UCSD-AML1 (cell line): ENCODE data around the gene S100Z.
"Not testable (repeated sequence)": the region's sequence is repeated elsewhere in the genome, so short reads cannot be mapped to it uniquely, and the experiment has no call there.

Experiments
- DNase-seq: peaks from one replicate; lab custom pipeline; 2025; ENCODE audit not compliant: unreplicated experiment; lab: John Stamatoyannopoulos, UW

Gene S100Z

DNA sequence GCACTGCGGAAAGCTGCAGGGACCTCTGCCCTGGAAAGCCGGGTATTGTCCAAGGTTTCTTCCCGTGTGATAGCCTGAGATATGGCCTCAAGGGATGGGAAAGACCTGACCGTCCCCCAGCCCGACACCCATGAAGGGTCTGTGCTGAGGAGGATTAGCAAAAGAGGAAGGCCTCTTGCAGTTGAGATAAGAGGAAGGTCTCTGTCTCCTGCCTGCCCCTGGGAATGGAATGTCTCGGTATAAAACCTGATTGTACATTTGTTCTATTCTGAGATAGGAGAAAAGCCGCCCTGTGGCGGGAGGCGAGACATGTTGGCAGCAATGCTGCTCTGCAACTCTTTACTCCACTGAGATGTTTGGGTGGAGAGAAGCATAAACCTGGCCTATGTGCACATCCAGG is 95.4 kb downstream of the S100Z start:
- not testable (repeated sequence) for DNase-seq

DNA sequence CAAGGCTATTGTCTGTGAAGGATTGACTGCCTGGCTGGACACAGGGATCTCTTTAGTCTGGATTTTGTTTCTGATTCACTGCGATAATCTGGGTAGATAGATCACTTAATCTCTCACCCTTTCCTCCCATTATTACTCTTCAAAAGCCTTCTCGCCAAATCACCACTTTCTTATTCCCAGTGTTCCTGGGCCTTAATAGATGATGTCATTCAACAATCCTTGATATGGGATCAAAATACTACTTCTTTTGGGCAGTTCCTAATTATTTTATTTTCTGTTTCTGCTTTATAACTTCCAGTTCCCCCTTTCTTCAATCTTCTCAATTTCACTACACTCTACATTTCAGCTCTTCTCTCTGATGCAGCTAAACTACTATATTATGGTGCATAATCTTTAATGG is 96.3 kb downstream of the S100Z start:
- DNase-seq, result no peak

DNA sequence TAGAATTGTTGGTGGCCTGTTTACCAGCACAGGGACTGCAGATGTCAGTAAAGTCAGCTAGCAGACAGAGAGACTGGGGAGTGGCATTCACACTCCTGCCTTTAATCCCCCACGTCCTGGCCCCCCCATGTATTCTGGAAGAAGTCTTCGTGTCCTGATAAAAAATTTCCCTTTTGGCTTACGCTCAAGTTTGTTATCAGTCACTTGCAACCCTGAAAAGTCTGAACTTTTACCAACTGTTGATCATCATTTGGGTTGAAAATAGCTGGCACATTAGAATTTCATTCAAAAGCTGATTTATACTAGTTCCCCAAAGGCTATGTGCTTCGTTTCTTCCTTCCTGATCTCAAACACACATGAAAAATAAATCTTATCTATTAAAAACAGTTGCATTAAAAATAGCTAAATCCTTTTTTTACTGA is 97.3 kb downstream of the S100Z start:
- DNase-seq, result no peak

DNA sequence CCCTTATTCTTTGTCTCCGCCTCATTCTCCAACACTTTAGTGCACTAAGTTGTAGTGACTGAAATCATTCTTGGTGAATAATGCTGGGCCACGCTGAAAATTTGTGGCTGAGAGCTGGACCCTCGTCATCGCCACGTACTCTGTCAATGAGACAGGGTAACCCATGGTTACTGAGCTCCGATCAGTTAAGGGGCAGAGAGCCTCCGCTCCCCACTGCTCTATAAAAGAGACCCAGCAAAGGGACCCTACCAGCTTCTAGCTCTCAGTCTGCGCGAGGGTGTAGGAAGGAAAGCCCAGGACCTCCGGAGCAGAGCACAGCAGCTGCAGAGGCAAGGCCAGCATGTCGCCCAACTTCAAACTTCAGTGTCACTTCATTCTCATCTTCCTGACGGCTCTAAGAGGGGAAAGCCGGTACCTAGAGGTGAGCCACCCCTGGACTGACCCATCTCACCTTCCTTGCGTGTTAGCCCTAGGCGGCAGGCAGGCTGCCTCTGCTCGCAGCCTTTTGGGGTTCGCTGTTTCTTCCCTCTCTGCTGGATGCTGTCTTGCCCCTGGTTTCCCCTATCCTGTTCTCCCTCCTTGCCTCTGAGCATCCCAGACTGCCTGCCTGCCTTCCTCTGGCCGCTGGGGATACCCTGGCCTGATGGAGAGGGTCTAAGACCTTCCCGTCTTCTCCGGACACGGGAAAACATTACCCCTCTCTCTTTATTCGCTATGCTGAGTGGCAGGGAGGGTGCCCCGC is 103.2 kb downstream of the S100Z start, which contains the start of gene CRHBP:
Gene CRHBP, plus strand, starts transcription at position 251 of the 742 bp plus-strand sequence. Its CDS starts 90 bp downstream, at position 341.
- DNase-seq, result no peak

DNA sequence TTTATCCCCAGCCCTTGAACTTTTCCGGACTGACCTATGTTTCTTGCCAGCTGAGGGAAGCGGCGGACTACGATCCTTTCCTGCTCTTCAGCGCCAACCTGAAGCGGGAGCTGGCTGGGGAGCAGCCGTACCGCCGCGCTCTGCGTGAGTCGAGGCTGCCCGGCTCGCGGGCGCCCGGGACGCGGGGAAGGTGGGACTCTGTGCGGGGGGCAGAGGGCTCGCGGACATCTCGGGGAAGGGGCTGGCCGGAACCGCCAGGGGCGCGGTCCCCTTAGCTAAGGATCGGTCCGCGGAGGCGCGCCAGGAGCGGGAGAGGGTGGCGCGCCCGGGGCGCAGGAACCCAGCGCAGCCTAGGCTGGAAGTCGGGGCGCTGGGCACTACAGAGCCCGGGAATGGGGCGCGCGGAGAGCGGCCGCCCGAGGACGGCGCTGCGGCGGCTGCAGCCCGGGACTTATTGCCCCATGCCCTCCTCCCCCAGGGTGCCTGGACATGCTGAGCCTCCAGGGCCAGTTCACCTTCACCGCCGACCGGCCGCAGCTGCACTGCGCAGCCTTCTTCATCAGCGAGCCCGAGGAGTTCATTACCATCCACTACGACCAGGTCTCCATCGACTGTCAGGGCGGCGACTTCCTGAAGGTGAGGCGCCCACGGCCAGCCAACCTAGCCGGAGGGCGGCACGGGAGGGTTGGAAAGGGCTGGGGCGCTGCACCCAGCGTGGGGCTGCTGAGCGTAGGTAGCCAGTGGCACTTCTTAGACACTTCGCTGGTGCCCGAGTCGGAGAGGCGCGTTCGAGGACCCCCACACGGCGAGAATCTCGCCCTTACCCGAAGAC is 104.0 kb downstream of the S100Z start:
- no peak for DNase-seq

DNA sequence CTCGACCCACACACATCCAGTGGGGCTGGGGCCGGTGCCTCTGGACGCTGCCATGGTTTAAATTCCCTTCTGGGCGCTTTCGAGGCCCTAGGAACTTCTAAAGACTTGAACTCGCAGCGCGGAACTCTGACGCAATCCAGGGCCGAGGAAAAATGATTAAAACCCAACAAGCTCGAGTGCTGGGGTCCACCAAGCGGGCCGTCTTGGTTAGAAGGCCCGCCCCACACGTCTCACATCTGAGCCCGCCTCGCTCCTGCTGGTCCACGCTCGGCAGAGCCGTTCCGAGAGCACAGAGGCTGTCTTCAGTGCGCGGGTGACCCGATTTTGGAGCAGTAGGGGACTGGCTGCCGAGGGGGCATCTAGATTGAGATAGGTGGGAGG is 104.6 kb downstream of the S100Z start:
- no peak for DNase-seq

DNA sequence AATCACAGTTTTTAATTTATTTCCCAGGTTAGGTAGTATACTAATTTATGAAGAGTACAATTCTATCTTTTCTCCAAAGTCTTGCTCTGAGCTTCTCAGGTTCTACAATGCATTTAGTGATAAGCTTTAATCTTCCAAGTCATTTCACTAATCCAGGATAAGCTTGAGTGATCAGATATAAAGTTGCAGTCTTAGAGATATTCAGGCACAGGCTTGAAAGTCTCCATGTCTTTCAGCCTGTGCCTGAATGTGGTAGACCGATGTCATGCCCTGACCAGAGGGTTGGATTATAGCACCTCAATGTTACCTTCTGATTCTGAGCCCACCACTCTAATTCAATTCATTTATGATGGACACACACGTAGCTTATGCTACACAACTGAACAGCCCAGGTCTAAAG is 106.2 kb downstream of the S100Z start:
- no peak for DNase-seq

DNA sequence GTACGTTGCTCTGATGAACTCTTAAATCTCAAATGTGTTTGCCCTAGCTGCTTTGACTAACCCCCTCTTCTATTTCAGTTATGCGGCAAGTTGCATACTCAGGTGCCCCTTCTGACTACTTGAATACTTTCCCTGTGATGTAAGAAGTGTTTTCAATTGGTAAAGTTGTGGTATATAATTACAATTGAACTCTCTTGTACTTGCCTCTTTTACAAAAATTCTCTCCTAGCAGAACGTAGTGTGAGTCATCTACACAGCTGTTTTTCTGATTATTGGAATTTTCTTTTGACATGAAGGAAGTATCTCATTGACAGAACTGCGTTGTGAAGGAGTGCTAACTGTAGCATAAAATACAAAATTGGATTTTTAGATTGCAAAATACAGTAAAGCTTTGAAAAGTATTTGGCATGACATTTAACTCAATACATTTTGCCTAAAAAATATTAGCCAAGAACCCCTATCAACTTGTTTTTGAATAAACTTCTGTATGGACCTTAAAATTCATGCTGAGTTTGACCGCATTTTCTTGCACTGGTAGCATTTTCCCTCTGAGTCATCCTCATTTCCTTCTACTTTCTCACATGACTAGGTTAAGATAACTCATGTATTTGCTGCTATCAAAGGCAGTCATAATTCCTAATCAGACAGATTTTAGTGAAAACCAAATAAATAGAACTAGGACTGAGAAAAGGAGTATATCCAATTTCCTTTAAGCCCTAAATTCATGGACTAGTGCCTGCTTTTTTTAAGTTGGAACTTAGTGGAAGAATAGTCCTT is 109.4 kb downstream of the S100Z start:
- DNase-seq, result no peak

DNA sequence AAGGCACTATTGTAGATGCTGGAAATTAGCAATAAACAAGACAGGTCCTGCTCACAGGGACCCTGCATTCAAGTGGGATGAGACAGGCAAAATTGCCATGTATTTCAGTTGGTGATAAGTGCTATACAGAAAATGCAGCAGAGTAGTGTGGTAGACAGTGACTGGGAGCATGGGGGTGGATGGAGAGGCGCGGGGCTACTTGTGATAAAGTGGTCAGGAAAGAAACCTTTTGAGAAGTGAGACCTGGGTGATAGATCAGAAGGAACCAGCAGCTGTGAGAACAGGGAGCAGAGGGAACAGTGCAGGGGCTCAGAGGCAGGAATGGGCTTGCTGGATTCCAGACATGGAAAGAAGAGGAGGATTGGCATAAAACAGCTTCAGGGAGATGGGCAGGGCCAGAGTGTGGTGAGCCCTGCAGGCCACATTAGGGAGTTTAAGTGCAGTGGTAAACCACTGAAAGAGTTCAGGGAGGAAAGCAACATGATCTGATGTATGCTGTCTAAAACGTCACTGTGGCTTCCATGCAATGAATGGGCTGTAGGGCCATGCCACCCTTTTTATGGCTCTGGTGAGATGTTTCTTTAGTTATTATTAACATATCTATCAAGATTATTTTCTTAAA is 110.3 kb downstream of the S100Z start:
- DNase-seq, result peak; percentile 70

DNA sequence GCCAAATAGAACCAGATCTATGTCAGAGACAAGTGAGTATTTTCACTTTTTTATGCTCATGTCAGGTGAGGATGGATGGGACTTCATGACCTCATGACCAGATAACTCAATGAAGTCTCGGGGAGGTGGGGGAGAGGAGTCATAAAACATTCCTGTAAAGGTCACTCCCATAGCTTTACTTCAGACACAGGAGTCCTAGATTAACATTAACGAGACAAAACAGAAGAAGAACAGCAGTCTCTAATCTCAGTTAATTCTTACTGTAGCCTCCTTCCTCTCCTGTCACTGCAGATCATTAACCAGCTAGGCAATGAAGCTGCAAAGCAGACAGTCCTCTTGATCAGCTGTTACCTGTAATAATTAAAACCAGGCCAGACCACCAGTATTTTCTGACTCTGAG is 114.2 kb downstream of the S100Z start:
- DNase-seq, result no peak
